Esophagus (tissue), 2 donors: ENCODE measurements around the gene G3BP2. TPM values are rescaled to one million over a fixed set of nuclear protein-coding genes. Genes with fewer than 3 reads are reported as not detected.
"Not testable (repeated sequence)": the region's sequence is repeated elsewhere in the genome, so short reads cannot be mapped to it uniquely, and the experiment has no call there.

Experiments used
- H3K27ac ChIP-seq, 2 donors: one replicate each; pipeline ENCODE4 v1.5.1; 2013; ENCODE audit warnings: low read depth in 2 of 2, mild to moderate bottlenecking in 2 of 2, inconsistent platforms in 1 of 2, low read length in 1 of 2, moderate library complexity in 1 of 2
- H3K27me3 ChIP-seq, 2 donors: one replicate each; pipeline ENCODE4 v1.6.1; 2013; ENCODE audit warnings: low read length in 2 of 2, control low read depth in 1 of 2, mild to moderate bottlenecking in 1 of 2; ENCODE audit not compliant: insufficient read depth in 2 of 2, control insufficient read depth in 1 of 2
- H3K36me3 ChIP-seq, 2 donors: one replicate each; pipeline ENCODE4 v1.6.1; 2013; ENCODE audit warnings: low read length in 1 of 2; ENCODE audit not compliant: control insufficient read depth in 2 of 2, insufficient read depth in 2 of 2
- H3K4me1 ChIP-seq, 2 donors: one replicate each; pipeline ENCODE4 v1.6.1; 2013; ENCODE audit warnings: low read length in 1 of 2; ENCODE audit not compliant: control insufficient read depth in 2 of 2, insufficient read depth in 2 of 2
- H3K4me3 ChIP-seq, 2 donors: one replicate each; pipeline ENCODE4 v1.5.1; 2013; ENCODE audit warnings: low read length in 2 of 2, mild to moderate bottlenecking in 2 of 2, low read depth in 1 of 2, moderate library complexity in 1 of 2
- H3K9me3 ChIP-seq, 2 donors: one replicate each; pipeline ENCODE4 v1.6.1; 2013; ENCODE audit warnings: mild to moderate bottlenecking in 2 of 2, low read depth in 1 of 2, low read length in 1 of 2, moderate library complexity in 1 of 2; ENCODE audit not compliant: control insufficient read depth in 2 of 2, insufficient read depth in 1 of 2
- WGBS, 2 donors: extraction: QIAGEN DNeasy Blood & Tissue Kit; methylation state at CpG; one replicate each; pipeline ENCODE4 v1.1.7; 2013; 5-methylcytosine and 5-hydroxymethylcytosine counted together
- polyA plus RNA-seq, 2 donors: library from polyadenylated mRNA; stranded (reverse); fragments of 200-250 nt; gene quantifications; one replicate each; pipeline ENCODE4 v1.2.3, GENCODE V29; 2013
- donor health status: healthy with polysubstance abuse.
- donor health status: Bipolar disorder and iron deficiency.

Gene G3BP2
- polyA plus RNA-seq, 2 donors: 8.4 to 28.2 TPM

GRCh38 chr4:75672461-75673026, 667 bp downstream of the G3BP2 start:
- Histone ChIP-seq H3K27ac (peak overlapping the region; percentile 90 to 98), H3K4me1 (no peaks in the 10 kb centered on the region), H3K27me3 (no peaks in the 10 kb centered on the region), H3K4me3 (peak overlapping the region; percentile 86 to 95), H3K36me3 (no peaks in the 10 kb centered on the region), H3K9me3 (no peaks in the 10 kb centered on the region)
- WGBS, 2 donors: 0% methylated on average over 44 of the region's 44 CpGs

GRCh38 chr4:75671802-75672421, 1.3 kb downstream of the G3BP2 start:
- Histone ChIP-seq H3K4me3 (peak overlapping the region; percentile 86 to 95), H3K4me1 (no peaks in the 10 kb centered on the region), H3K9me3 (no peaks in the 10 kb centered on the region), H3K36me3 (no peaks in the 10 kb centered on the region), H3K27me3 (no peaks in the 10 kb centered on the region), H3K27ac (peak overlapping the region; percentile 90 to 98)
- 5% methylated on average over 10 of the region's 10 CpGs for WGBS, 2 donors

DNA sequence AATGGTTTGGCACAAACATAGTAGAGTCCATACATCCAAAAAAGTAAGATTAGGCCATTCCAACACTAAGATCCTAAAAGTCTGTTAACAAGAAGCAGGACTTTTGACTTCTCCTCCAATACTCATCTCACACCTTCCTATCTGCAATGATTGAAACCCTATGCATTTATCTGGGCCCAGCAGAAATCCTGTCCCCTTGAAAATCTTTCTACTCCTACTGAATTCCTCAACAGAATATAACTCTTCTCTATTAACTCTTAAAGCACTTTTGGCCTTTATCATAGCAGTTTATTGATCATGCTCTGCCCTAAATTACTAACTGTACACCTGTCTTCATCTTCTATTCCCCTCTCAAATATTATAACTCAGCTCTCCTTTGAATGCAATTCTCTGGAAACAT, 4.6 kb downstream of the G3BP2 start:
- Histone ChIP-seq H3K27ac (no peak overlapping the region), H3K9me3 (no peaks in the 10 kb centered on the region), H3K4me3 (no peak overlapping the region), H3K4me1 (no peaks in the 10 kb centered on the region), H3K36me3 (no peaks in the 10 kb centered on the region), H3K27me3 (no peaks in the 10 kb centered on the region)

DNA sequence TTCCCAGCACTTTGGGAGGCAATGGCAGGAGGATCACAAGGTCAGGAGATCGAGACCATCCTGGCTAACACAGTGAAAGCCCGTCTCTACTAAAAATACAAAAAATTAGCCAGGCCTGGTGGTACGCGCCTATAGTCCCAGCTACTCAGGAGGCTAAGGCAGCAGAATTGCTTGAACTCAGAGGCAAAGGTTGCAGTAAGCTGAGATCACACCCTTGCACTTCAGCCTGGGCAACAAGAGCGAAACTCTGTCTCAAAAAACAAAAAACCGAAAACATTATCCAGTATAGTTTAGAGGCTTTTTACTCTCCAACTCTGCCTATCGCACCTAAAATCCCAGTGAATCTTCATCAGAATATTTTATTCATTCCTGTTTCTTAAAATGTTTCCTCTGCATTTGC, 5.6 kb downstream of the G3BP2 start:
- H3K36me3 ChIP-seq, H3K27ac ChIP-seq, H3K9me3 ChIP-seq, H3K4me3 ChIP-seq, H3K4me1 ChIP-seq, H3K27me3 ChIP-seq: not testable (repeated sequence)
- 84 to 89% methylated on average over 7 of the region's 7 CpGs for WGBS, 2 donors

DNA sequence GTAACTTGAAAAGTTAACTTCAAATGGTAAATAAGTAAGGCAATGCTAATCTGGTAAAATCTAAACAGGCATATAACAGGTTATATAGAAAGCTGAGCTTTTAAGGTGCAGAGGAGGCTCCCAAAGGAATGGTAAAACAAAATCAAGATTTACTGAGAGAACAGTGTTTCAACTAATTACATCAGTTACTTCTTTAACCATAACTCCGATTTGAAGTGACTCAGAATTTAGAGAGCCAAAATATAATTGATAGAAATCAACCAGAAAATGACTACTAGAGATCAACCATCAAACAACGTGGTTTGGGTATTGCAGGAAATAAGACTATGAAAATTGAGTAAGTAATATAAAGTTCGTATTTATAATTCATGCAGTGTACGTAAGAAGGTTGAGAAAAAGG, 6.9 kb downstream of the G3BP2 start:
- Histone ChIP-seq H3K27me3 (no peaks in the 10 kb centered on the region), H3K9me3 (no peaks in the 10 kb centered on the region), H3K36me3 (no peaks in the 10 kb centered on the region), H3K4me1 (no peaks in the 10 kb centered on the region), H3K4me3 (no peak overlapping the region), H3K27ac (no peak overlapping the region)
- whole genome bisulfite sequencing, 2 donors: 64 to 71% methylated on average over 4 of the region's 4 CpGs

- H3K9me3 ChIP-seq: not testable (repeated sequence)
These were observed 8.6 kb downstream of the G3BP2 start for GRCh38 chr4:75664604-75665003.

DNA sequence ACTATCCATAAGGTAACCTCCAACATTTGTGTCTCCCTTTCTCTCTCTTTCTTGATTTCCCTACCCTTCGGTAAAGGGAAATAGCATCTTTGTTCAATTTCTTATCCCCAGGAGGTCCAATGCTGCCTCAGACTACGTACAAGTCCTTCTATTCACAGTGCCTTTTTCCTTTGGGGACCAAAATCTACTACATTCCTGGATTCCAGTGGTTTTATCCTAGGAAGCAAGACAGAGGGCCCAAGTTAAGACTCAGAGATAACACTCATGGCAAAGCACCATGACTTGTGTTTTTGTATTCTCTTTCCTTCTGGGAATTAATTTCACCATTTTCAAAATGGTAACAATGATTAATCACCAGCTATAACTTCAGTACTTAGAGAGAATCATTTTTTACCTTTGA, 10.6 kb downstream of the G3BP2 start:
- no peaks in the 10 kb centered on the region for H3K4me1 ChIP-seq
- no peak overlapping the region for H3K27ac ChIP-seq
- H3K9me3 ChIP-seq: no peaks in the 10 kb centered on the region
- H3K4me3 ChIP-seq: no peak overlapping the region
- 89 to 92% methylated on average over 2 of the region's 2 CpGs for WGBS, 2 donors
- H3K36me3 ChIP-seq: no peaks in the 10 kb centered on the region
- H3K27me3 ChIP-seq: no peaks in the 10 kb centered on the region

More at GRCh38 chr4:75664604-75665003, 8.6 kb downstream of the G3BP2 start:
- H3K36me3 ChIP-seq, H3K4me3 ChIP-seq, H3K27ac ChIP-seq, H3K4me1 ChIP-seq, H3K27me3 ChIP-seq: not testable (repeated sequence)
- 92 to 96% methylated on average over 3 of the region's 3 CpGs for WGBS, 2 donors

- no peaks in the 10 kb centered on the region for H3K9me3 ChIP-seq
- H3K27me3 ChIP-seq: no peaks in the 10 kb centered on the region
- H3K27ac ChIP-seq: no peak overlapping the region
- H3K4me1 ChIP-seq: no peaks in the 10 kb centered on the region
- H3K4me3 ChIP-seq: no peak overlapping the region
- WGBS, 2 donors: 67 to 75% methylated on average over 2 of the region's 2 CpGs
- H3K36me3 ChIP-seq: no peaks in the 10 kb centered on the region
These were observed 12.7 kb downstream of the G3BP2 start for GRCh38 chr4:75660491-75660890.

DNA sequence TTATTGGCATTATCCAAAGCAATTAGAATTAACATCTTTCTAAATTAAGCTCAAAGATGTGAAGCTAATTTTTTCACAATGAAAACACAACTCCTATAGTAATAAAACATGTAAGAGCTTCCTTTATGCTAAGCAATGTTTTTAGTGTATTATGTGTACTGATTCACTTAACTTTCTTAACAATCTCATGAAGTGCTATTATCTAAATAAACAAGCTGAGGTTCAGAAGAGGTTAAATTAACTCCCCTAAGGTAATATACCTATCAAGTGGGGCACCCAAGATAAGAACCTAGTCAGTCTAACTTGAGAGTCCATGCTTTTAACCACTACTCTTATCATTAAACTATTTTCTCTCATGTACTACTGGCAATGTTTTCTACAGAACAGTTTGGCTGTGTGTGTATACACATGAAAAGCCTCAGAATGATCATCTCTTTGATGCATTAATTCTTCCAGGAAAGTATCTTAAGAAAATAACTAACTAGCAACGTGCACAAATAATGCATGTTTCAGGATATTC, 13.6 kb downstream of the G3BP2 start:
- 76 to 78% methylated on average over 1 of the region's 1 CpG for WGBS, 2 donors

DNA sequence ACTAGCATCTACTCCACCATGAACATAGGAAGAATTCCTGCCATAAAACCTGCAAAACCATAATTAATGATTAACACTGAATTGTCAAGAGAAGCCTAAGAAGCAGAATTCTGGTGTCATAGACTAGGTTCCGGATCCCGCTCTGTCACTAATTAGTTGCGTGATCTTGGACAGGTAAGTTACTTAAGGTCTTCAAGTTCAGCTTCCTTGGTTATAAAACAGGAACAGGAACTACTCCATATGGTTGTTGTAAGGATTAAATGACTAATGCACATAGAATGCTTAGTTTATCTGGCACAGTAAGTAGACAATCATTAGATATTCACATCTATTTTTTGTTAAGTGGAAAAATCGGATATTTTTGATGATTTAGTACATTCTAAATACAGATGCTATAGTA, 14.3 kb downstream of the G3BP2 start:
- Histone ChIP-seq H3K4me1 (no peaks in the 10 kb centered on the region), H3K27ac (no peak overlapping the region), H3K36me3 (no peaks in the 10 kb centered on the region), H3K9me3 (no peaks in the 10 kb centered on the region), H3K27me3 (no peaks in the 10 kb centered on the region), H3K4me3 (no peak overlapping the region)
- WGBS, 2 donors: 72 to 74% methylated on average over 4 of the region's 4 CpGs

More for the DNA sequence above, 13.6 kb downstream of the G3BP2 start:
- Histone ChIP-seq H3K4me1 (no peaks in the 10 kb centered on the region), H3K27me3 (no peaks in the 10 kb centered on the region), H3K9me3 (no peaks in the 10 kb centered on the region), H3K36me3 (no peaks in the 10 kb centered on the region), H3K4me3 (no peak overlapping the region), H3K27ac (no peak overlapping the region)
